ENCODE measurements around the gene ARFGEF3. TPM values are rescaled to one million over a fixed set of nuclear protein-coding genes. Genes with fewer than 3 reads are reported as not detected.

The ARFGEF3 gene
- total and polyA plus RNA-seq, 8 donors: 5.8 to 22.6 (median 8.1) TPM

- Histone ChIP-seq H3K9me3 (no peaks in the 10 kb centered on the region), H3K27me3 (no peaks in the 10 kb centered on the region), H3K4me1 (no peaks in the 10 kb centered on the region), H3K27ac (no peak overlapping the region), H3K36me3 (no peaks in the 10 kb centered on the region), H3K4me3 (no peak overlapping the region)
- intact Hi-C loops (cut with DNase I): no loop called here
- no peak for ATAC-seq
- no peak for DNase-seq
- no peak for TF ChIP-seq CTCF (IDR thresholded peaks at IDR 0.05)
These were observed 74.0 kb downstream of the ARFGEF3 start for GRCh38 chr6:138235693-138236092.

GRCh38 chr6:138237463-138237862, 75.7 kb downstream of the ARFGEF3 start:
- Histone ChIP-seq H3K4me3 (no peak overlapping the region), H3K27ac (no peak overlapping the region), H3K9me3 (no peaks in the 10 kb centered on the region), H3K4me1 (no peaks in the 10 kb centered on the region), H3K36me3 (no peaks in the 10 kb centered on the region), H3K27me3 (no peaks in the 10 kb centered on the region)
- intact Hi-C loops (cut with DNase I): no loop called here
- DNase-seq: no peak
- no peak for TF ChIP-seq CTCF (IDR thresholded peaks at IDR 0.05)
- no peak for ATAC-seq

GRCh38 chr6:138238368-138238767, 76.6 kb downstream of the ARFGEF3 start:
- no peak overlapping the region for H3K4me3 ChIP-seq
- no peaks in the 10 kb centered on the region for H3K36me3 ChIP-seq
- TF ChIP-seq CTCF (IDR thresholded peaks at IDR 0.05): no peak
- H3K27me3 ChIP-seq: no peaks in the 10 kb centered on the region
- no peak for DNase-seq
- intact Hi-C loops (cut with DNase I): no loop called here
- no peaks in the 10 kb centered on the region for H3K9me3 ChIP-seq
- H3K4me1 ChIP-seq: no peaks in the 10 kb centered on the region
- ATAC-seq: no peak
- H3K27ac ChIP-seq: no peak overlapping the region

- no peak for TF ChIP-seq CTCF (IDR thresholded peaks at IDR 0.05)
- Histone ChIP-seq H3K27me3 (no peaks in the 10 kb centered on the region), H3K27ac (no peak overlapping the region), H3K4me3 (no peak overlapping the region), H3K4me1 (no peaks in the 10 kb centered on the region), H3K36me3 (no peaks in the 10 kb centered on the region), H3K9me3 (no peaks in the 10 kb centered on the region)
- intact Hi-C loops (cut with DNase I): no loop called here
- no peak for DNase-seq
- no peak for ATAC-seq
These were observed 78.0 kb downstream of the ARFGEF3 start for GRCh38 chr6:138239774-138240173.

GRCh38 chr6:138240476-138241245, 78.9 kb downstream of the ARFGEF3 start:
- H3K27me3 ChIP-seq: no peaks in the 10 kb centered on the region
- no peaks in the 10 kb centered on the region for H3K9me3 ChIP-seq
- H3K4me1 ChIP-seq: no peaks in the 10 kb centered on the region
- H3K36me3 ChIP-seq: no peaks in the 10 kb centered on the region
- intact Hi-C loops (cut with DNase I): no loop called here
- no peak overlapping the region for H3K27ac ChIP-seq
- no peak overlapping the region for H3K4me3 ChIP-seq
- no peak for TF ChIP-seq CTCF (IDR thresholded peaks at IDR 0.05)
- DNase-seq (no peak), ATAC-seq (no peak)
